ENCODE measurements around the gene ACTN4. TPM values are rescaled to one million over a fixed set of nuclear protein-coding genes. Genes with fewer than 3 reads are reported as not detected.

The ACTN4 gene
- polyA plus RNA-seq, 2 of the 4 experiments (the other 2 are of a cell fraction) = 605 to 967 TPM

- TF ChIP-seq SMC3 (IDR thresholded peaks at IDR 0.05) = no peak; the same call in 2 of the 3 replicates
- TF ChIP-seq PHF8 (IDR thresholded peaks at IDR 0.05; ENCODE audit: borderline replicate concordance, low read depth) = no peak
- TF ChIP-seq HOXB5 (CRISPR knock-in tag; IDR thresholded peaks at IDR 0.05) = peak; percentile 73; the same call in 1 of the 2 replicates
- TF ChIP-seq RARB (CRISPR knock-in tag; IDR thresholded peaks at IDR 0.05) = no peak
- TF ChIP-seq, protein P1, sequence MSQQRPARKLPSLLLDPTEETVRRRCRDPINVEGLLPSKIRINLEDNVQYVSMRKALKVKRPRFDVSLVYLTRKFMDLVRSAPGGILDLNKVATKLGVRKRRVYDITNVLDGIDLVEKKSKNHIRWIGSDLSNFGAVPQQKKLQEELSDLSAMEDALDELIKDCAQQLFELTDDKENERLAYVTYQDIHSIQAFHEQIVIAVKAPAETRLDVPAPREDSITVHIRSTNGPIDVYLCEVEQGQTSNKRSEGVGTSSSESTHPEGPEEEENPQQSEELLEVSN (IDR thresholded peaks at IDR 0.05; ENCODE audit: borderline replicate concordance, low read depth) = peak; percentile 88
- no peak for TF ChIP-seq FOSL2 (IDR thresholded peaks at IDR 0.05)
- TF ChIP-seq FOSL2 (CRISPR knock-in tag; IDR thresholded peaks at IDR 0.05) = peak; percentile 26; the same call in 1 of the 2 replicates
- no peak for TF ChIP-seq RCOR1 (IDR thresholded peaks at IDR 0.05; ENCODE audit: low read depth, low read length)
- no peak for TF ChIP-seq RFX5 (IDR thresholded peaks at IDR 0.05)
- TF ChIP-seq MAZ (IDR thresholded peaks at IDR 0.05; ENCODE audit: borderline replicate concordance, low read depth, low read length) = no peak
These were observed 18.7 kb downstream of the ACTN4 start (continued) for GRCh38 chr19:38665950-38666662.

- ChIA-PET CTCF (interaction anchor here (1.0 to 20.1 kb wide), 9 partner anchors 5 to 74 kb away, joined by 3 to 336 read pairs (median 4); partner anchors contain the start of gene ACTN4), POLR2A (interaction anchor here (0.7 to 6.4 kb wide), 5 partner anchors 9 to 964 kb away, joined by 3 to 30 read pairs (median 7); partner anchors contain the start of gene ACTN4)
- Histone ChIP-seq H3K4me3 (peak overlapping the region; percentile 13; the same call in 2 of the 3 replicates), H3K27ac (peak overlapping the region; percentile 75 to 91), H3K4me2 (peak overlapping the region; percentile 77), H3K4me1 (peaks cover 100% of the 10 kb centered on the region), H3K9me3 (no peaks in the 10 kb centered on the region)
- ATAC-seq = peak; percentile 19 to 30; a peak in 4 of 6 replicates
- WGBS (ENCODE audit: missing lambda C conversion rate) = 30% methylated on average over 10 of the region's 10 CpGs
- DNase-seq (ENCODE audit: low read depth in 1 of 2, low spot score in 1 of 2) = peak in 1 of 2 experiments; percentile 87
- peak; percentile 96 for FAIRE-seq
- TF ChIP-seq, protein P2, sequence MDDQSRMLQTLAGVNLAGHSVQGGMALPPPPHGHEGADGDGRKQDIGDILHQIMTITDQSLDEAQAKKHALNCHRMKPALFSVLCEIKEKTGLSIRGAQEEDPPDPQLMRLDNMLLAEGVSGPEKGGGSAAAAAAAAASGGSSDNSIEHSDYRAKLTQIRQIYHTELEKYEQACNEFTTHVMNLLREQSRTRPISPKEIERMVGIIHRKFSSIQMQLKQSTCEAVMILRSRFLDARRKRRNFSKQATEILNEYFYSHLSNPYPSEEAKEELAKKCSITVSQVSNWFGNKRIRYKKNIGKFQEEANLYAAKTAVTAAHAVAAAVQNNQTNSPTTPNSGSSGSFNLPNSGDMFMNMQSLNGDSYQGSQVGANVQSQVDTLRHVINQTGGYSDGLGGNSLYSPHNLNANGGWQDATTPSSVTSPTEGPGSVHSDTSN (IDR thresholded peaks at IDR 0.05) = 0 out of 2 replicates have a peak, but pooled peaks have one; percentile 54
- TF ChIP-seq KDM1A (IDR thresholded peaks at IDR 0.05; ENCODE audit: low read depth) = no peak
- no peak for TF ChIP-seq SREBF2 (IDR thresholded peaks at IDR 0.05)
- TF ChIP-seq, protein P3, sequence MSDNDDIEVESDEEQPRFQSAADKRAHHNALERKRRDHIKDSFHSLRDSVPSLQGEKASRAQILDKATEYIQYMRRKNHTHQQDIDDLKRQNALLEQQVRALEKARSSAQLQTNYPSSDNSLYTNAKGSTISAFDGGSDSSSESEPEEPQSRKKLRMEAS (IDR thresholded peaks at IDR 0.05) = no peak; the same call in 1 of the 2 replicates
- no peak for TF ChIP-seq FOSB (CRISPR knock-in tag; IDR thresholded peaks at IDR 0.05)
- TF ChIP-seq, protein P4, sequence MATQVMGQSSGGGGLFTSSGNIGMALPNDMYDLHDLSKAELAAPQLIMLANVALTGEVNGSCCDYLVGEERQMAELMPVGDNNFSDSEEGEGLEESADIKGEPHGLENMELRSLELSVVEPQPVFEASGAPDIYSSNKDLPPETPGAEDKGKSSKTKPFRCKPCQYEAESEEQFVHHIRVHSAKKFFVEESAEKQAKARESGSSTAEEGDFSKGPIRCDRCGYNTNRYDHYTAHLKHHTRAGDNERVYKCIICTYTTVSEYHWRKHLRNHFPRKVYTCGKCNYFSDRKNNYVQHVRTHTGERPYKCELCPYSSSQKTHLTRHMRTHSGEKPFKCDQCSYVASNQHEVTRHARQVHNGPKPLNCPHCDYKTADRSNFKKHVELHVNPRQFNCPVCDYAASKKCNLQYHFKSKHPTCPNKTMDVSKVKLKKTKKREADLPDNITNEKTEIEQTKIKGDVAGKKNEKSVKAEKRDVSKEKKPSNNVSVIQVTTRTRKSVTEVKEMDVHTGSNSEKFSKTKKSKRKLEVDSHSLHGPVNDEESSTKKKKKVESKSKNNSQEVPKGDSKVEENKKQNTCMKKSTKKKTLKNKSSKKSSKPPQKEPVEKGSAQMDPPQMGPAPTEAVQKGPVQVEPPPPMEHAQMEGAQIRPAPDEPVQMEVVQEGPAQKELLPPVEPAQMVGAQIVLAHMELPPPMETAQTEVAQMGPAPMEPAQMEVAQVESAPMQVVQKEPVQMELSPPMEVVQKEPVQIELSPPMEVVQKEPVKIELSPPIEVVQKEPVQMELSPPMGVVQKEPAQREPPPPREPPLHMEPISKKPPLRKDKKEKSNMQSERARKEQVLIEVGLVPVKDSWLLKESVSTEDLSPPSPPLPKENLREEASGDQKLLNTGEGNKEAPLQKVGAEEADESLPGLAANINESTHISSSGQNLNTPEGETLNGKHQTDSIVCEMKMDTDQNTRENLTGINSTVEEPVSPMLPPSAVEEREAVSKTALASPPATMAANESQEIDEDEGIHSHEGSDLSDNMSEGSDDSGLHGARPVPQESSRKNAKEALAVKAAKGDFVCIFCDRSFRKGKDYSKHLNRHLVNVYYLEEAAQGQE (IDR thresholded peaks at IDR 0.05) = no peak
- no peak for TF ChIP-seq ELK1 (IDR thresholded peaks at IDR 0.05; ENCODE audit: low read depth, low read length)
- TF ChIP-seq RCOR1 (IDR thresholded peaks at IDR 0.05; ENCODE audit: low read depth, low read length) = no peak
- TF ChIP-seq HEYL (CRISPR knock-in tag; IDR thresholded peaks at IDR 0.05) = no peak
- TF ChIP-seq CHD2 (IDR thresholded peaks at IDR 0.05; ENCODE audit: low read length, partially characterized antibody) = peak; percentile 35
- no peak for TF ChIP-seq MAZ (IDR thresholded peaks at IDR 0.05; ENCODE audit: borderline replicate concordance, low read depth, low read length)
- TF ChIP-seq KDM5A (IDR thresholded peaks at IDR 0.05) = no peak
- no peak for TF ChIP-seq BHLHE40 (IDR thresholded peaks at IDR 0.05; ENCODE audit: low read depth, low read length)
- TF ChIP-seq ZFP36 (IDR thresholded peaks at IDR 0.05; ENCODE audit: borderline replicate concordance, partially characterized antibody) = no peak
- no peak for TF ChIP-seq ATOH8 (CRISPR knock-in tag; IDR thresholded peaks at IDR 0.05; ENCODE audit: low read depth)
- TF ChIP-seq NR3C1 (IDR thresholded peaks at IDR 0.05) = no peak
- TF ChIP-seq POLR2A (IDR thresholded peaks at IDR 0.05; ENCODE audit: low read length) = no peak
- TF ChIP-seq PHF8 (IDR thresholded peaks at IDR 0.05; ENCODE audit: borderline replicate concordance, low read depth) = no peak
- no peak for TF ChIP-seq ZSCAN20 (CRISPR knock-in tag; IDR thresholded peaks at IDR 0.05)
- no peak for TF ChIP-seq FOSL2 (IDR thresholded peaks at IDR 0.05)
- TF ChIP-seq FOSL2 (CRISPR knock-in tag; IDR thresholded peaks at IDR 0.05) = peak; percentile 64
- TF ChIP-seq EHMT2 (IDR thresholded peaks at IDR 0.05; ENCODE audit: low read depth) = no peak
- peak; percentile 53; the same call in 1 of the 2 replicates for TF ChIP-seq EHF (CRISPR knock-in tag; IDR thresholded peaks at IDR 0.05)
These were observed 19.4 kb downstream of the ACTN4 start for GRCh38 chr19:38666663-38667511.
